GM19099 (cell line): ENCODE results near the gene COL21A1.

Source experiments
- POLR2A ChIP-seq: IDR thresholded peaks from 3 replicates; pipeline ENCODE4 v1.6.1; 2011; ENCODE audit warnings: low read depth; ENCODE audit not compliant: insufficient read length; ENCODE audit errors: extremely low read depth

COL21A1 gene

DNA sequence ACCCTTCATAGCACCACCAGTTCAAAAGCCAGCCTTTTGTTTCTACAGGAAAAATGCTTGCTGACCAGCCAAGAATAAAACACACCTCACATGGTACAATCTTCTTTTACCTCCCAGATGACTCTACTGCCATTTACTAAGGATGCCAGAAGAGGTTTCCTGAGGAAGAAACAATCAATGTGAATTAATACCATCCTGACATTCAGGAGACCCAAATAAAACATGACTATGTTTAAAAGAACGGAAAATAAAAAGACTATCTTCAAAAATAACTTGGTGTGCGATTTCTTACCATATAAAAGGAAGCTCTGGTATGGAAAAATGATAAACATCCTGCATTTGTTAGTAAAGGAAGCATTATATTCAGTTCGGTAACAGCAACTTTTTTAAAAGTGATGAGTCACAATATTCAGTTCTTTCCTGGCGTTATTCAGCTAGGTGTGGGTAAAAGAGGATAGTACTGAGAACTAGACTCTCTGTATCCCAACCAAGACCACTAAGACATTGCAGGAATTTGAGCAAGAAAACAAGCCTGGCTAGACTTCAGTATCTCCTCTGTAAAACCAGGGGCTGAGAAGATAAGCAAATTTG lies 16.3 kb downstream of the COL21A1 start:
- TF ChIP-seq POLR2A: no peak

DNA sequence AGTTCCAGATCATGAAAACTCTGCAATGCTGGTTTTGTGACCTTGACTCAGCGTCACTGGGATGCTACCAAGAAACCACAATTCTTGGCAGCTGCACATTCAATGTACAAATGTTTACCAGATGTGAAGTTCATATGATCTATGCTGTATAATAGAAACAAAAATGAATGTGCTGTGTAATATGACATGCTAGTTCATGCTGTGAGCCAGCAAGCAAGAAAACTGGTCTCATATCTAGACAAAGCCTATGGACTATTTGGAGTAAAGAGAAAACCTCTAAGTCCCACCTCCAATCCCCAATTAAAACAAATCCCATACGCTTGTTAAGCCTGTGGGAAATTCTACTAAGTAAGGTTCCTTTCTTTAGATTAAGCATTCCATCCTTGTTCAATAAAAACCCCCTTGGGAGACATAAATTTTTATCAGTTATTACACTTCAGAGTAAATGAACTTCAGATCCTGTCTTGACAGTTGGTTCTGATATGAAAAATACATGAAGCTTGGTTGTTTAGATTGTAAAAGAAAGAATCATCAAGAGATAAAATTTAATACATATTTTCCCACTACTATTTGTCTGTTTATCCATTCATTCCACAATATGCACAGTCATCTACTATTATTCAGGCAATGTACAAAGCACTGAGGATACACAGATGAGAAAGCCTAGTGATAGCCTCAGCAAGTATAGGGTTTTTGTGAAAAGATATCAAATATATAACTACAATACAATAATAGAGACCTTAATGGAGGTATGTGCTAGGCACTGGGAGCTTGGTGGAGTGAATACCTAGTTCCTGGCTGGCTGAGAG lies 20.1 kb downstream of the COL21A1 start:
- no peak for TF ChIP-seq POLR2A

DNA sequence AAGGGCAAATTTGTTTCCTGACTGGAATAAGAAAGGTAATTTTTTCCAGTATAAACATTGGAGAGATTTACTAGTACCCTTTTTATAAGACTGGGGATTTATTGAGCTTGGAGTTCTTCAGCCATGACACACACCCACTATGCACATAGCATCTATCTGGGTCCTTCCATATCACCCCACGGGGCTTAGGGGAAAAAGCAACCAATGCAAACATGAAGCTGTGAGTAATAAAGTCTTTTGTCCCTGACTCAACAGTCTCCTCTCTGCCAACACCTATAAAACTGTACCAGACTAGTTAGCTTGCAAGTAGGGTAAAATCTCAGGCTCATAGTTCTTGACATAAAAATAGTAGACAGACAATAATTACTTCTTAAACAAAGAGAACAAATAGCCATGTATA lies 23.4 kb downstream of the COL21A1 start:
- TF ChIP-seq POLR2A: no peak

DNA sequence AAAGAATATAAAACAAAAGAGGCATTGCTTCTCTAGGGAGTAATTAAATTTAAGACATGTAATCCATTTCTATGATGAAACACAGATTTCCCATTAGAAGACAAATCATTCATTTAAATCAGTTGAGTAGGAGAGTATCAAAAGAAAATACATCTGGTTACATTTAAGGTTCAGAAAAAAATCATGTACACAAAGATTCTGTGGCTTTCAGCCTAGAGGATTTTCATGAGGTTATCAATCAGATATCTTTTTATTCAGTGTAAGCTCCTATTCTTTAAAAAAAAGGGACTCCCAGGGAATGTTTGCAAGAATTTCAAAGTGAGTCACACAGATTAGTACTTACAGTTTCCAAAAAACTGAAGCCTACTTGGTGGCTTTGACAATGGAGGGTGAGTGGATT lies 24.9 kb downstream of the COL21A1 start:
- no peak for TF ChIP-seq POLR2A

DNA sequence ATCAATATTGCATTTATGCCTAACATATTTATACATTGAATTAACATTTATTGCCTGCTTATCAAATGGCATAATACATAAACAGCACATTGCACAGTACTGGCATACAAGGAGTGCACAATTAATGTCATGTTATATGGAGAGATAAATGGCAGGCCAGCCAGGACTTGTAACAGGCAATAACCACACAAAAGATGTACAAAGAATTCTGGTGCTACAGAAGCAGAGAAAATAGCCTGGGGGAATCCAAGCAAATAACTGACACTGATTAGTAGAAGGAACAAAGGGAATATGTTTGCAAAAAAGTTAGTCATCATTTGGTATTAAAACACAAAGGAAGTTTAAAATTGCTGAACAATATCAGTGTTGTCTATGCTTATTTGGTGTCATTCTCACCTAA lies 27.3 kb downstream of the COL21A1 start:
- TF ChIP-seq POLR2A: no peak

DNA sequence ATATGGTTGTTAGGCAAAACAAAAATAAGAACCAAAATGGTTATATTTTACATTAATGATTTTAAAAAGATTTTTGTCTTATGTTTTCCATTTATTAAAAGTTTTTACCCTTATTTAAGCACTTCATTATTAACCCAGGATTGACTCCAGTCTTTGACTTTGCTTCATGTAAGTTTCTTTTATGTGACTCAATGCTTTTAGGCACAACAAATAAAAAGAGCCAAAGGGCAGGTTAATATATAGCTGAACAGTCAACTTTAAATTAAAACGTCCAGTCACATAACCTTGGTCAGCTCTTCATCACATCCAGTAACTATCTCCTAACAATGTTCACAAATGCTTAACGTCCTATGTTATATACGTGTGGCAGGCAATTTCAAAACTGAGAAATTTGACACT lies 32.7 kb downstream of the COL21A1 start:
- no peak for TF ChIP-seq POLR2A

DNA sequence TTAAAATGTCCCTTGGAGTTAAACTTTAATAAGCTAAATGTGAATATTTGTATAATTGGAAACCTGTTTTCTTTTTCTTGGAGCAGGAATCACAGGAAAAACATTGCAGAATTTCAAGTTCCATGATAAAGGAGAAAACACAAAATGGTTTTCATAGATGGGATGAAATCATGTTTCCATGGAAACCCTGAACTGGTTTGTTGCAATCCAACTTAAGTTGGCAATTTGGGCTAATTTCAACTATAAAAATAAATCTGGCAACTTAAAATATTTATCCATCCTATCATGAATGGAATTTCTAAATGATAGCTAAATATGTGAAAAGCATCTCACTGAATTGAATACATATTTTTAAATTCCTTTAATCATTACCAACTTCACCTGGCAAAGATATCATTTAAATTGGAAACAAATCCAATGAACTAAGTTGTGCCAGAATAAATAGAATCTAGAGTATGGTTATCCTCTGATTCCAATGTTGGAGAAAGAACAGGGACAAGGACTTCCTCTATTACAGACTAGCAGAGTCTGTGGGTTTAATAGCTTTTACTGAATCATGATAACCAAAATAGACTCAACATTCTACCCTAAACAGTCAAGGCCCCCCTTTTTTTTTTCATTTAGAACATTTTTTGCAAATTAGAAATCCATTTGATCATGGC lies 33.2 kb downstream of the COL21A1 start:
- no peak for TF ChIP-seq POLR2A

DNA sequence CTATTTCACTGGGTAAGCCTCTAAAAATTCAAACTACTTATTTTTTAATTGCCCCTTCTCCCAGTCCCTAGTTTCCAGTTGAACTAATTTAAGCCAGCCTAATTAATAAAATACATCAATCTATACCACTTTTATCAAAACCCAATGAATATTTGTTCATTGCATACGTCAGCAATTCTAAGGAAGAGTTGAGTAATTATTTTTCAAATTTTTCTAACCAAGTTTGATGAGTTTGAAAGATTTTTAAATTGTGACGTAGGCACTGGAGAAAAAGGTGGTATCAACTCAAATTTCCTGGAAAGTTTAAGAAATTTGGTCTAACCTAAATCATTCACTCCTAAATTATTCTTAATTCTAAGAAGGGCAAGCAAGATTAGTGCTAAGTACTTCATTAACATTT lies 35.7 kb downstream of the COL21A1 start:
- TF ChIP-seq POLR2A: no peak

DNA sequence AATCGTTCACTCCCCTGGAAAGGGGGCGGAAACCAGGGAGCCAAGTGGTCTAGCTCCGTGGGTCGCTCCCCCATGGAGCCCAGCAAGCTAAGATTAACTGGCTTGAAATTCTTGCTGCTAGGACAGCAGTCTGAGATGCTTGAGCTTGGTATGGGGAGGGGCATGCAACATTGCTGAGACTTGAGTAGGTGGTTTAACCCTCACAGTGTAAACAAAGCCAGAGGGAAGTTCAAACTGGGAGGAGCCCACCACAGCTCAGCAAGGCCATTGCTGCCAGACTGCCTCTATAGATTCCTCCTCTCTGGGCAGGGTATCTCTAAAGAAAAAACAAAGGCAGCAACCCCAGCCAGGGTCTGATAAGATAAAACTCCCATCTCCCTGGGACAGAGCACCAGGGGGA lies 43.2 kb downstream of the COL21A1 start:
- TF ChIP-seq POLR2A: no peak

DNA sequence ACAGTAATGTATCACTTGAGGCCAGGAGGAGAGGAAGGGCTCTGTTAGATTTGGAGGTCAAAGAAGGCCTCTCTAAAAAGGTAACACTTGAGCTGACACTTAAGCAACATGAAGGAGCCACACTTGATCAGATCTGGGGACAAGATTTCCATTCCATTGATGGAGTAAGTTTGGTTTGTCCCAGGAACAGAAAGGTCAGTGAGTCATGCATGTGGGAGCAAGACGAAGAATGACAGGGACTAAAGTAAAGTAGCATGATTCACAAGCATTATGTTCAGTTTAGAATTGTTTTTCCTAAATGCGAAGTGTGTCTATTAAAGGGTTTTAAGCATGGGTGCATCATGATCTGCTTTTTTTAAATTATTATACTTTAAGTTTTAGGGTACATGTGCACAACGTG lies 47.4 kb downstream of the COL21A1 start:
- no peak for TF ChIP-seq POLR2A

DNA sequence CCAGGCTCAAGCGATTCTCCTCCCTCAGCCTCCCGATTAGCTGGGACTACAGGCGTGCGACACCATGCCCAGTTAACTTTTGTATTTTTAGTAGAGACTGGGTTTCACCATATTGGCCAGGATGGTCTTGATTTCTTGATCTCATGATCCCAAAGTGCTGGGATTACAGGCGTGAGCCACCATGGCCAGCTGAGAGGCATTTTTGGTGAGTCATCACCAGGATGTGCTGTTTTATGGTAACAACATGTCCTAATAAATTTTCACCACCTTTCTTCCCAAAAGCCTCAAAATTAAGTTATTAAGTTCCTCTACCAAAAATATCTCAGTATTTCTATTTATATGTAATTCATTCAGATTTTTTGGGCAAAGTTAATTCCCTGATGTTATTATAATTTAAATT lies 53.5 kb downstream of the COL21A1 start:
- no peak for TF ChIP-seq POLR2A

DNA sequence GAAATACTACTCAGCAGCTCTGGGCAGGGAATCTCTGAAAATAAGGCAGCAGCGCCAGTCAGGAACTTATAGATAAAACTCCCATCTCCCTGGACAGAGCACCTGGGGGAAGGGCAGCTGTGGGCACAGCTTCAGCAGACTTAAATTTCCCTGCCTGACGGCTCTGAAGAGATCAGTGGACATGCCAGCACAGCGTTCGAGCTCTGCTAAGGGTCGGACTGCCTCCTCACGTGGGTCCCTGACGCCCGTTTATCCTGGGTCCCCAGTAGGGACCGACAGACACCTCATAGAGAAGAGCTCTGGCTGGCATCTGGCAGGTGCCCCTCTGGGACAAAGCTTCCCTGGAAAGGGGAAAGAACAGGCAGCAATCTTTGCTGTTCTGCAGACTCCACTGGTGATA lies 59.0 kb downstream of the COL21A1 start:
- no peak for TF ChIP-seq POLR2A

DNA sequence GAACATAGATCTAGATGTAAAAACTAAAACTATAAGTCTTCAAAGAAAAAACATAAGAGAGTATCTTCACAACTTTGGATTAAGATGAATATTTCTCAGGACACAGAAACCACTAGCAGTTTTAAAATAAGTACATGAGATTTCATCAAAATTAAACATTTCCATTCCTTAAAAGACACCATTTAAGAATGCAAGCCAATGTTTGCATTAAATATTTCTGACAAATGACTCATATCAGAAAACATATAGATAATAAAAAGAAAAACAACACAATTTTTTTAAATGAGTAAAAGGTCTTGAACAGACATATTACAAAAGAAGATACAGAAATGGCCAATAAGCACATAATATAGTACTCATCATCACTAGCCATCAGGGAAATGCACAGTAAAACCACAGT lies 59.7 kb downstream of the COL21A1 start:
- no peak for TF ChIP-seq POLR2A

DNA sequence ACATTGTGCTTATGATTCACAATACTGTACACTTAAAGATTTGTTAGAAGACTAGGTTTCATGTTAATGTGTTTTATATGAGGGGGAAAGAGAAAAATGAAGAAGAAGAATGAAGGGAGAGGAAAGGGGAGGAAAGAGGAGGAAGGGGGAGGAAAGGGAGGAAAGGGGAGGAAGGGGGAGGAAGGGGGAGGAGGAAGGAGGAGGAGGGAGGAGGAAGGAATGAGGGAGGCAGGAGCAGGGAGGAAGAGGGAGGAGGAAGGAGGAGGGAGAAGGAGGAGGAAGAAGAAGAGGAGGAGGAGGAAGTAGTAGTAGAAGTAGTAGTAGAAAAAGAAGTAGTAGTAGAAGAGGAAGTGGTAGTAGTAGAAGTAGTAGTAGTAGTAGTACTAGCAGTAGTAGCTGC lies 70.6 kb downstream of the COL21A1 start:
- TF ChIP-seq POLR2A: no peak

DNA sequence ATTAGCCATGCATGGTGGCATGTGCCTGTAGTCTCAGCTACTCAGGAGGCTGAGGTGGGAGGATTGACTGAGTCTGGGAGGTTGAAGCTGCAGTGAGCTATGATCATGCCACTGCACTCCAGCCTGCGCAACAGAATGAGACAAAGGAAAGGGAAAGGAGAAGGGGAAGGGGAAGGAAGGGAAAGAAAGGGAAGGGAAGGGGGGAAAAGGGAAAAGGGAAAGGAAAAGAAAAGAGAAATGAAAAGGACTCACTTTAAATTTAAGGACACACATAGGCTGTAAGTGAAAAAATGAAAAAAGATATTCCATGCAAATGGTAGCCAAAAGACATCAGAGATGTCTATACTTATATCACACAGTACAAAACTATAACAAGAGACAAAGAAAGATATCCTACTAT lies 74.2 kb downstream of the COL21A1 start:
- no peak for TF ChIP-seq POLR2A

DNA sequence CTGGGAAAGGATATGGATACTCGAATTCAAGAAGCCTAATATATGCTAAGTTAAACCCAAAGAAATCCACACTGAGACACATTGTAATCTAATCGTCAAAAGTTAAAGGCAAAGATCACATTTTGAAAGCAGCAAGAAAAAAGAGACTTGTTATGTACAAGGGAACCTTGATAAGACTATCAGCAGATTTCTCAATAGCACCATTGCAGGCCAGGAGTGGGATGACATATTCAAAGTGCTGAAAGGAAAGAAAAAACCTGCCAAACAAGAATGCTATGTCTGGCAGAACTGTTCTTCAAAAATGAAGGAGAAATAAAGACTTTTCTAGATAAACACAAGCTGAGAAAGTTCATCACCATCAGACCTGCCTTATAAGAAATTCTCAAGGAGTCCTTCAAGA lies 75.2 kb downstream of the COL21A1 start:
- no peak for TF ChIP-seq POLR2A
